H1 (cell line): ENCODE data around the gene ABCA2. TPM values are rescaled to one million over a fixed set of nuclear protein-coding genes. Genes with fewer than 3 reads are reported as not detected.

ENCODE experiments used
- BACH1 ChIP-seq: IDR thresholded peaks from 2 replicates; pipeline ENCODE4 v1.6.1; 2012; ENCODE audit warnings: low read length, improper control_type of control experiment
- EGR1 ChIP-seq: IDR thresholded peaks from 2 replicates; pipeline ENCODE4 v1.6.1; 2011; ENCODE audit warnings: low read depth, low read length, borderline replicate concordance
- HDAC2 ChIP-seq, 2 experiments: fragments of 300-600 bp in 1 of 2; sonication (generic) in 1 of 2; IDR thresholded peaks; 2 replicates each; pipeline ENCODE4 v1.6.1; 2011 to 2012; ENCODE audit warnings: low read depth in 2 of 2, low read length in 2 of 2, mild to moderate bottlenecking in 2 of 2, moderate library complexity in 2 of 2, borderline replicate concordance in 1 of 2, inconsistent platforms in 1 of 2
- POLR2A ChIP-seq, 2 experiments: IDR thresholded peaks; 1 replicate in 1 of 2; 2 replicates in 1 of 2; pipeline ENCODE4 v1.6.1; 2011; ENCODE audit warnings: low read depth in 2 of 2, low read length in 2 of 2, mild to moderate bottlenecking in 2 of 2; ENCODE audit errors: control extremely low read depth in 1 of 2
- SIN3A ChIP-seq, 2 experiments: IDR thresholded peaks in 1 of 2; conservative IDR thresholded peaks in 1 of 2; 2 replicates each; pipeline ENCODE4 v1.6.1; 2011 to 2012; ENCODE audit warnings: low read length in 2 of 2, improper control_type of control experiment in 1 of 2, low read depth in 1 of 2, mild to moderate bottlenecking in 1 of 2
- SIRT6 ChIP-seq: IDR thresholded peaks from one replicate; pipeline ENCODE4 v1.7.1; 2012; ENCODE audit warnings: low read length, inconsistent platforms
- polyA plus RNA-seq, 7 experiments: library from polyadenylated mRNA; depleted of rRNA in 3 of 7; stranded (reverse) in 5 of 7; unstranded in 2 of 7; fragments of >200 nt in 5 of 7; fragments of 200-250 nt in 2 of 7; gene quantifications; 1 replicate in 5 of 7; 2 replicates in 1 of 7; 4 replicates in 1 of 7; pipeline versions ENCODE4 v1.2.1 to v1.2.3, GENCODE V29; 2011 to 2013; ENCODE audit warnings: missing spikeins in 2 of 7, mixed read lengths in 2 of 7
- total RNA-seq: library from RNA; stranded (reverse); fragmentation: NEBNext Ultra II Directional; extraction: Animal tissue kit (Norgen Biotek cat#: 25700); gene quantifications from 2 replicates; pipeline ENCODE4 v1.2.1, GENCODE V29; 2021
- TF ChIP-seq, protein P1 (sequence below): IDR thresholded peaks from 2 replicates; pipeline ENCODE4 v1.6.1; 2011; ENCODE audit warnings: low read length, improper control_type of control experiment
- TF ChIP-seq, protein P2 (sequence below), 3 experiments: IDR thresholded peaks; 1 replicate in 2 of 3; 2 replicates in 1 of 3; pipeline versions ENCODE4 v1.5.1 to v1.6.1; 2011; ENCODE audit warnings: low read length in 3 of 3, mild to moderate bottlenecking in 3 of 3, inconsistent platforms in 2 of 3, low read depth in 1 of 3, moderate library complexity in 1 of 3; ENCODE audit not compliant: insufficient read depth in 1 of 3; ENCODE audit errors: control extremely low read depth in 1 of 3

Gene ABCA2
- total and polyA plus RNA-seq, 2 of the 8 experiments (the other 6 are each of a cell fraction or from before 2014, with no cell fraction given) = 12.5 to 14.3 TPM

- TF ChIP-seq, protein P1, sequence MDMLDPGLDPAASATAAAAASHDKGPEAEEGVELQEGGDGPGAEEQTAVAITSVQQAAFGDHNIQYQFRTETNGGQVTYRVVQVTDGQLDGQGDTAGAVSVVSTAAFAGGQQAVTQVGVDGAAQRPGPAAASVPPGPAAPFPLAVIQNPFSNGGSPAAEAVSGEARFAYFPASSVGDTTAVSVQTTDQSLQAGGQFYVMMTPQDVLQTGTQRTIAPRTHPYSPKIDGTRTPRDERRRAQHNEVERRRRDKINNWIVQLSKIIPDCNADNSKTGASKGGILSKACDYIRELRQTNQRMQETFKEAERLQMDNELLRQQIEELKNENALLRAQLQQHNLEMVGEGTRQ = no peak
- TF ChIP-seq, protein P2, sequence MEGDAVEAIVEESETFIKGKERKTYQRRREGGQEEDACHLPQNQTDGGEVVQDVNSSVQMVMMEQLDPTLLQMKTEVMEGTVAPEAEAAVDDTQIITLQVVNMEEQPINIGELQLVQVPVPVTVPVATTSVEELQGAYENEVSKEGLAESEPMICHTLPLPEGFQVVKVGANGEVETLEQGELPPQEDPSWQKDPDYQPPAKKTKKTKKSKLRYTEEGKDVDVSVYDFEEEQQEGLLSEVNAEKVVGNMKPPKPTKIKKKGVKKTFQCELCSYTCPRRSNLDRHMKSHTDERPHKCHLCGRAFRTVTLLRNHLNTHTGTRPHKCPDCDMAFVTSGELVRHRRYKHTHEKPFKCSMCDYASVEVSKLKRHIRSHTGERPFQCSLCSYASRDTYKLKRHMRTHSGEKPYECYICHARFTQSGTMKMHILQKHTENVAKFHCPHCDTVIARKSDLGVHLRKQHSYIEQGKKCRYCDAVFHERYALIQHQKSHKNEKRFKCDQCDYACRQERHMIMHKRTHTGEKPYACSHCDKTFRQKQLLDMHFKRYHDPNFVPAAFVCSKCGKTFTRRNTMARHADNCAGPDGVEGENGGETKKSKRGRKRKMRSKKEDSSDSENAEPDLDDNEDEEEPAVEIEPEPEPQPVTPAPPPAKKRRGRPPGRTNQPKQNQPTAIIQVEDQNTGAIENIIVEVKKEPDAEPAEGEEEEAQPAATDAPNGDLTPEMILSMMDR (IDR thresholded peaks at IDR 0.05; ENCODE audit: control extremely low read depth in 1 of 3, insufficient read depth in 1 of 3, low read depth in 1 of 3, low read length in 3 of 3) = peak in 2 of 3 experiments; percentile 94 to 98; a peak in 3 of 4 replicates
- TF ChIP-seq BACH1 (no peak), HDAC2 (IDR thresholded peaks at IDR 0.05; ENCODE audit: borderline replicate concordance in 1 of 2, low read depth in 2 of 2, low read length in 2 of 2) (no peak), EGR1 (no peak), POLR2A (IDR thresholded peaks at IDR 0.05; ENCODE audit: control extremely low read depth in 1 of 2, low read depth in 2 of 2, low read length in 2 of 2) (no peak), SIN3A (conservative IDR thresholded peaks at IDR 0.05 in 1 of 2, IDR thresholded peaks at IDR 0.05 in 1 of 2; ENCODE audit: low read depth in 1 of 2, low read length in 2 of 2) (no peak), SIRT6 (no peak)
These were observed 1.3 kb upstream of the ABCA2 start (continued) for GRCh38 chr9:137029058-137029936.
